Lung microvascular endothelial cell (primary cell): ENCODE measurements around the gene SCGB1C1. TPM values are rescaled to one million over a fixed set of nuclear protein-coding genes. Genes with fewer than 3 reads are reported as not detected.
A peak's percentile ranks its signal among the peaks of the same experiment; 100 is the strongest.
"Not testable (repeated sequence)": the region's sequence is repeated elsewhere in the genome, so short reads cannot be mapped to it uniquely, and the experiment has no call there.

Source experiments
- DNase-seq, 2 donors: peaks; one replicate each; pipeline versions ENCODE4 v3.0.0 to v3.0.0-alpha.2; 2010; ENCODE audit warnings: low read depth in 2 of 2
- total RNA-seq: library from RNA; depleted of rRNA; stranded (reverse); fragments of >200 nt; gene quantifications from 2 replicates; pipeline ENCODE4 v1.2.1, GENCODE V29; 2014

SCGB1C1 gene
- not detected in 2 replicates for total RNA-seq

DNA sequence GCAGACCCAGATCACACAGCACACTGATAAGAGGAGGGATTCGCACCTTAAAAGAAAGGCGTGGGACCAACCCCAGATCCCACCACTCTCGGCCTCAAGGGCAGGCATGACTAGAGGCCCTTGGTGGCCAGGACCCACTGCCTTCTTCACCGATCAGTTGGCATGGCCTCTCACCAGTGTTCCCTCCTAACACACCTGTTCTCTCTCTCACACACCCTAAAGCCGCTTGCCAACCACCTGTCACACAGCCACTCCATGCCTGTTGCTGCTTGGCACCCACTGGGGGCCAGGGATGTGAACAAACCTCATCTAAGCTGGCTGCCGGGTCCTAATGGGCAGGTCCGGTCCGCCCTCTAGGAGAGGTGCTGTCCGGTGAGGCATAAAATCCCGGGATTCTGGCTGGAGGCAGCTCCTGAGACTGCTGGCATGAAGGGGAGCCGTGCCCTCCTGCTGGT, at the start of gene SCGB1C1:
TSS of gene SCGB1C1 (plus strand) at position 405 of the 455 bp plus-strand sequence. CDS start at position 427, 22 bp downstream.
- not testable (repeated sequence) for DNase-seq

GRCh38 chr11:180242-180641, 12.6 kb upstream of the SCGB1C1 start:
- DNase-seq, result not testable (repeated sequence)

DNA sequence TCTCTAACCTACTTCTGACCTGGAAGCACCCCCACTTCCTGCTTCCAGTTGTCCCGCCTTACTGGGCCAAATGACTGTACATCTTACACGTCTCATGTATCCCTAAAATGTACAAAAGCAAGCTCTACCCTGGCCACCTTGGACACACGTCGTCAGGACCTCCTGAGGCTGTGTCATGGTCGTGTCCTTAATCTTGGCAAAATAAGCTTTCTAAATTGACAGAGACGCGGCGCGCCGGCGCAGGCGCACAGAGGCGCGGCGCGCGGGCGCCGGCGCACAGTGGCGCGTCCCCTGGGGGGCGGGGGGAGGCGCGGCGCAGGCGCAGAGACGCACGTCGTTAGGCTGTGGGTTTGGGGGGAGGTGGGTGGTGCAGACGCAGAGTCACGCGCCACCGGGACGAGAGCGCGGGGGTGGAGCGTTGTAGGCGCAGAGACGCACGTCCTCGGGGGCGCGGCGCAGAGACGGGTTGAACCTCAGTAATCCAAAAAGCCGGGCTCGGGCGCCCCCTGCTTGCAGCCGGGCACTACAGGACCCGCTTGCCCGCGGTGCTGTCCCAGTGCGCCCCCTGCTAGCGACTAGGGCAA, 3.6 kb upstream of the SCGB1C1 start:
- peak; percentile 75 to 90 for DNase-seq

DNA sequence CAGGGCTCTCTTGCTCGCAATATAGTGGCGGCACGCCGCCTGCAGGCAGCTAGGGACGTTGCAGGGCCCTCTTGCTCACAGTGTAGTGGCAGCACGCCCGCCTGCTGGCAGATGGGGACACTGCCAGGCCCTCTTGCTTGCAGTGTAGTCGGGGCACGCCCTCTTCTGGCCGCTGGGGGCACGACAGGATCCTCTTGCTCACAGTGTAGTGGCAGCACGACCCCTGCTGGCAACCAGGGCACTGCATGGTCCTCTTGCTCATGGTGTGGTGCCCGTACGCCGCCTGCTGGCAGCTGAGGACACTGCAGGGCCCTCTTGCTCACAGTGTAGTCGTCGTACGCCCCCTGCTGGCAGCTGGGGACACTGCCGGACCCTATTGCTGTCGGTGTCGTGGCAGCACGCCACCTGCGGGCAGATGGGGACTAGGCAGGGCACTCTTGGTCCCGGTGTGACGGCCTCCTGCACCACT, 3.0 kb upstream of the SCGB1C1 start:
- not testable (repeated sequence) for DNase-seq

DNA sequence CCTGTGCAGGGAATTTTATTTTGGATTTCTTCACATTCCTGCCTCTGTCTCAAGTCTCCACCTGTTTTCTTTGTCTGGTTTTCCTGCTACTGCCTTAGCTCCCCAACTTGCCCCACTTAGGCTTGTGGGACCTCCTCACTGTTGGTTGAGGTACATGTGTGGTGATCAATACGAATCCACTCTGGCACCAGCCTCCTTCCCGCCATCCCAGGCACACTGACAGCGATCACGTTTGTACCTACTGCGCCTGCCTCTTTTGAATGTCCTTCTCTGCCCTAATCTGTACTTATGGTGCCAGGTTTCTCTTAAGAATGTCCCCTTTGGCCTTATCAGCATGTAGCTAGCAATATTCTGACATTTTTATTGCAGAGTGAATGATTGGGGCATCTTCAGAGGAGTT, 2.3 kb upstream of the SCGB1C1 start:
- DNase-seq, result not testable (repeated sequence)

GRCh38 chr11:191490-192478, 1.1 kb upstream of the SCGB1C1 start:
- not testable (repeated sequence) for DNase-seq

- not testable (repeated sequence) for DNase-seq
These were observed 603 bp downstream of the SCGB1C1 start for GRCh38 chr11:193481-193880.

DNA sequence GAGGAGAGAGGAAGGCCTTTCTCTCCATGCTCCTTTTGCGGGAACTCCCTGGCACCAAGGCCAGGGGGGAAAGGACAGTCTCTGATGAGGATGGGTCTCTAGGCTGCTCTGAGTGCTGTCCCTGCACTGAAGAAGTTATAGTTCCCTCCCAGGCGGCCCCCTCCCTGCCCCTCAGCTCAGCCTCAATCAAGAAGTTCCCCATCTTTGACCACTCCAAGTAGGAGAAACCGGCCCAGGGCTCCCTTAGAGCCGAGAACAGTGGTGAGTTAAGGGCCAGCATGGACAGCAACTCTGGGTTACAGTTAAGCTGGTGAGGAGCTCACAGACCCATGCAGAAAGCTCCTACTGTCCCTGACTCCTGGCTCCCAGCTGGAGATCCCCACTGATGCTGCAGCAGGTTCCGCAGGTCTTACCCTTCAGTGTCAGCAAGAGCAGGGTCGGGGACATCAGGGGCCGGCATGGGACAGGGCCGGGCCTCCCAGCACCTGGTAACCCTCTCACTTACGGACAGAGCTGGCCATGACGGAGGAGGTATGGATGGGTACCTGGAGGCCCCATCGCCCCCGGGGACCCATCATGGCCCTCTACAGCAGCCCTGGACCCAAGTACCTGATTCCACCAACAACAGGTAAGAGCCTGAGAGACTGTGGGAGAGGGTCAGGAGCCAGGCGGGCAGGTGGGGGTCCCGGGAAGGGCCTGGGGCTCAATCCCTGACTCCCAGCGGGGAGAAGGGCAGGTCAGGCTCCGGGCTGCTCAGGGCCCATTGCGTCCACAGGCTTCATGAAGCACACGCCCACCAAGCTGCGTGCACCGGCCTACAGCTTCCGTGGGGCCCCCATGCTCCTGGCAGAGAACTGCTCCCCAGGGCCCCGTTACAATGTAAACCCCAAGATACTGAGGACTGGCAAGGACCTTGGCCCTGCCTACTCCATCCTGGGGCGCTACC, 4.2 kb downstream of the SCGB1C1 start:
- no peak for DNase-seq

DNA sequence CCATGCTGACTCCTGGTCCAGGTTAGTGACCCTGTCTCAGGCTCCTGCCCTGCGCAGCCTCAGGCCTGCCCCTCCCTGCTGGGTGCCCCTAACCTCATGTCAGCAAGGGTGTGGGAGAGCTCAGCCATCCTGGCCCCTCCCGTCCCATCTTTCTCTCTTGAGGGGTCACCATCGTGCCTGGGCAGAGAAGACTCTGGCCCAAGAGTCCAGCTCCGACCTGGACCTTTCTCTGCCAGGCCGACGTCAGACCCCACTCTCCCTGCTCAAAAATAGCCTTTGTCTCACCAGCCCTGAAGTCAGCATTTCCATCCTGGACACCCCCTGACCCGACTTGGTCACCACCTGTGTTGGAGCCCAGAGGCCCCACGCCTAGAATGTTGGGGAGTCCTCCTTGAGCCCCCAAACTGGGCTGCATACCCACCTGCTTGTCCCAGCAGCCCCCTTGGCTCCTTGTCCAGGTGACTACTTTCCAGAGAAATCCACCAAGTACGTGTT, 4.9 kb downstream of the SCGB1C1 start:
- no peak for DNase-seq

DNA sequence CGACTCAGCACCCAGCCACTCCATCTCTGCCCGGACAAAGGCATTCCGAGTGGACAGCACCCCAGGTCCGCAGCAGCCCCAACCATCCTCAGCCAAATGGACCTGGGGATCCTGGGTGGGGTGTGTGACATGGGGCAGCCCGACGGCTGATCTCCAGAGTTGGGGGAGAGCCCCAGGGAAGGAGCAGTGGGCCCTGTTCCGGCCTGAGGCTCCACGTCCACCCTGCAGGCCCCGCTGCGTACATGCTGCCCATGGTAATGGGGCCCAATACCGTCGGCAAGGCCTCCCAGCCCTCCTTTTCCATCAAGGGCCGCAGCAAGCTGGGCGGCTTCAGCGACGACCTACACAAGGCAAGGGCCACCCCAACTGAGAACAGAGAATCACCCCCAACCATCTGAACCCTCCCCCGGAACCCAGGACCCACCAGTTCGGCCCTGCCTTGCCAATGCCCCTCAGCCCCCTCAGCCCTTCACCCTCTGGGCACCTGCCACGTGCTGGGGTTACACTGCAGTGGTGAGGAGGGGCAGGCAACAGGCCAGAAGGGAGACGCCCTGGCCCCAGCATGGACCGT, 5.4 kb downstream of the SCGB1C1 start:
- DNase-seq, result no peak

DNA sequence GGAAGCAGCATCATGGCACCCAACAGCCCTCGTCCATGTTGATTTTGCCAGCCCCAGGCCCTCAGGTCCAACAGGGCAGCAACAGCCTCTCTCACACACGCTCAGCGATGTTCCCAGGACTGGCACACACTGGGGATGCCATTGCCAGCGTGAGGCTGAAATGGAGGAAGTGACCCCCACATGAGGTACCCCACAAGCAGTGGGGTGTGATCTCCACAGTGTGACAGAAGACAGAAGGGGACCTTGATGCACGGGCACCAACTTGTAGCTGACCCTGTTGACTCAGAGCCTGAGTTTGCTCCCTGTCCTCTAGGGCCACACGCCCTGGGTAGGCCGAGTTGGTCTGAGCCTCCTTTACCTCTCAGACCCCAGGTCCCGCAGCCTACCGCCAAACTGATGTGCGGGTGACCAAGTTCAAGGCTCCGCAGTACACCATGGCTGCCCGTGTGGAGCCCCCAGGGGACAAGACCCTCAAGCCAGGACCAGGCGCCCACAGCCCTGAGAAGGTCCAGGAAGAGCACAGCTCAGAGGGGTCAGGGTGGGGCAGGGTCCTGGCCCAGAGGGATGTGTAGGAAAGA, 6.2 kb downstream of the SCGB1C1 start:
- DNase-seq, result no peak

DNA sequence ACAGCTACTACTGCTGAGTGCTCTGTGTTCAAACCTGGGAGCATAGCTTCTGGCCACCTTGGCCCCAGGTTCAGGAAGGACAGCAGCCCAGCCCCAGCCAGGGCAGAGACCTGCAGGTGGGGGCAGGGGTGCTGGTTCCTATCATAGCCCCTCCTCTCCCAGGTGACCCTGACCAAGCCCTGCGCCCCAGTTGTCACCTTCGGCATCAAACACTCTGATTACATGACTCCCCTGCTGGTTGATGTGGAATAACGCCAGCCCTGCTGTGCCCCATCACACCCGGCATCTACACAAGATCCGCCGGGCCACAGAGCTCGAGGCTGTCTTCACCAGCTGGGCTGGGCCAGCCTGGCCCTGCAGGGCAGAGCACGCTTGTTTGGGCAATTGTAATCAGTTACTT, 6.9 kb downstream of the SCGB1C1 start:
- DNase-seq, result no peak

- DNase-seq, result no peak
These were observed 7.5 kb downstream of the SCGB1C1 start for GRCh38 chr11:200224-201003.

DNA sequence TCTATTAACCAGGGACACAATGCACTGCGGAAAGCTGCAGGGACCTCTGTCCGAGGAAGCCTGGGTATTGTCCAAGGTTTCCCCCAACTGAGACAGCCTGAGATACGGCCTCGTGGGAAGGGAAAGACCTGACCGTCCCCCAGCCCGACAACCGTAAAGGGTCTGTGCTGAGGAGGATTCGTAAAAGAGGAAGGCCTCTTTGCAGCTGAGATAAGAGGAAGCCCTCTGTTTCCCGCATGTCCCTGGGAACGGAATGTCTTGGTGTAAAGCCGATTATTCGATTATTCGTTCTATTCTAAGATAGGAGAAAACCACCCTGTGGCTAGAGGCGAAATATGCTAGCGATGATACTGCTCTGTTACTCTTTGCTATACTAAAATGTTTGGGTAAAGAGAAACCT, 9.1 kb downstream of the SCGB1C1 start:
- DNase-seq, result no peak

DNA sequence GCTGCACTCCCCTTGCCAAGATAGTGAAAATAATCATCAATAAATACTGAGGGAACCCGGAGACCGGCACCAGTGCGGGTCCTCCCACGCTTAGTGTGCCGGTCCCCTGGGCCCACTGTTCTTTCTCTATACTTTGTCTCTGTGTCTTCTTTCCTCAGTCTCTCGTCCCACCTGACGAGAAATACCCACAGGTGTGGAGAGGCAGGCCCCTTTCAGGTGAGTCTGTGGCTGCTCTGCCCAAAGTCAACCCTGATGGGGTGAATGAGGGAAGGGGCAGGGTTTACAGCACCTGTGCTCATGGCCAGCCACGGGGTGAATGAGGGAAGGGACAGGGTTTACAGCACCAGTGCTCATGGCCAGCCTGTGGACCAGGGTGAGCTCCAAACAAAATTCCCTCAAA, 9.6 kb downstream of the SCGB1C1 start:
- no peak for DNase-seq

DNA sequence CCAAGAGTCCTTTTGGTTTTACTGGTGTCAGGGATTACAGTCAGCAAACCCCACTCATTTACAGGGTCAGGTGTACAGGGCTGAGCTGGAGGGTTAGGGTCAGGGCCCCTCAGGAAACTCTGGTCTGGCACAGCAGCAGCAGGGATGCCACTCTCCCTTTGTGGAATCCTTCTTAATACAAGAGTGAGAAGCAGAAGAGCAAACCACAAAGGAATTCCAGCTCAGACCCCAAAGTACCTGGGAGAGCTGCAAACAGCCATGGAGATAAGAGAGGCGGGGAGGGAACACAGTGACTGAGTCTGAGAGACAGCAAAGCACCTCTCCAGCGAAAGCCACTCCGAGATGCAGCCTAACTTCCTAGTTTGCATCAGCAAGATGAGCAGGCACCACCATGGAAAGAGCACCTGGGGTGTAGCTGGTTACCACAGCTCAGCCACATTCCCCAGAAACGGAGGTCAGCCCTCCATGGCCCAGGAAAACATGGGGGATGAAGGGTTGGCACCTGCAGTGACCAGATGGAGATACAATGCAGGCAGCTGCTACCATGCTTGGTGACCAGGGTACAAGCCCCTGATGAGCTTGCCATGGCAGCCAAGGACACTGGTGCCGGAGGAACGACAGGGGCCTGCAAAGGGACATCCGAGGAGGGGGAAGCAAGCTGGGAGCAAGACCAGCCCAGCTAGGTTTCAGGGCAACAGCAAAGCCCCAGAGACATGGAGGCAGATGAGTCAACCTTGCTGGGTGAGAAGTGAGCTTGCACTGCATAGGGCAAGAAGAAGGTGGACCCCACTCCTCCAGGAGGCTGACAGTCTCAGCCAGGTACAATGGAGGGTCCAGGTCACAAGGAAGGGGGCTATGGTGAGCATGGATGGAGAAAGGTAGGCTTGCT, 10.4 kb downstream of the SCGB1C1 start:
- no peak for DNase-seq

DNA sequence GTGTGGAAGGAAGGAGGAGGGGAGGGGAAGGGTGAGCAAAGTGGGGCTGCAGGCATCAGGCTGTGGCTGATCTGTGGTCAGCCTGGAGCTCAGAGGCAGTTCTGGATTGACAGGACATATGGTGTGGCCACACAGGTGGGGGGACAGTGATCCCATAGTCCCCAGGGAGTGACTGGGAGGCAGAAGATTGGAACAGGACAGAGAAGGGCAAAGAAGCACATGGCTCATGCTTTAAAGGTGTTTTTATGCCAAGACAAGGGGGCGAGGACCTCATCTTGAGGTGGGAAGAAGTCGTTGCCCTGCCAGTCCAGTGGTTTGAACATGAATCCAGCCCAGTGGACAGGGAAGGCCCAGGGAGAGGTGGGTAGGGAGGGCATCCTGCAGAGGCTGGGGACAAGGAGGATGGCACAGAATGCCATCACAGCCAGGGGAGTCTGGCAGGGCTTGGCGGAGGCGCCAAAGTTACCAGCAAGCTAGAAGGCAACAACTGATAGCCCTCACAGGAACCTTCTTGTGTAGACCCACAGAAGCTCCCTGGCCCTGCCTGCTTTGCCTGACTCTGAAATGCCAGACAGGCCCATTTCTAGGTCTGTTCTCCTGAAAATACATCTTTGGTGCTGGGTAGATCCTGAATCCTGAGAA, 11.2 kb downstream of the SCGB1C1 start:
- DNase-seq, result no peak

GRCh38 chr11:204587-205109, 11.8 kb downstream of the SCGB1C1 start:
- DNase-seq, result no peak
